Tibial artery (tissue), 4 donors: Measurements from ENCODE around the gene SLC16A4.

ENCODE experiments used
- DNase-seq, 2 donors: peaks; one replicate each; pipeline ENCODE4 v3.0.0-alpha.2; 2019
- H3K27ac ChIP-seq, 2 donors: fragments of 200-600 bp; sonication (generic) in 1 of 2; 1 replicate in 1 of 2; 2 replicates in 1 of 2; pipeline ENCODE4 v1.5.1; 2018 to 2019; ENCODE audit warnings: mild to moderate bottlenecking in 1 of 2
- H3K27me3 ChIP-seq, 2 donors: fragments of 200-600 bp; sonication (generic) in 1 of 2; one replicate each; pipeline versions ENCODE4 v1.5.1 to v1.6.0; 2016 to 2019
- H3K36me3 ChIP-seq, 3 donors: fragments of 200-600 bp; sonication (generic) in 2 of 3; one replicate each; pipeline ENCODE4 v1.5.1; 2016 to 2019; ENCODE audit warnings: mild to moderate bottlenecking in 2 of 3
- H3K4me1 ChIP-seq, 4 donors: fragments of 200-600 bp; sonication (generic) in 2 of 4; 1 replicate in 3 of 4; 2 replicates in 1 of 4; pipeline ENCODE4 v1.5.1; 2016 to 2019
- H3K4me3 ChIP-seq, 2 donors: fragments of 200-600 bp; sonication (generic) in 1 of 2; 1 replicate in 1 of 2; 2 replicates in 1 of 2; pipeline ENCODE4 v1.5.1; 2018 to 2019; ENCODE audit warnings: mild to moderate bottlenecking in 2 of 2
- H3K9me3 ChIP-seq, 3 donors: fragments of 200-600 bp; sonication (generic) in 1 of 3; one replicate each; pipeline ENCODE4 v1.5.1; 2016 to 2019
- intact Hi-C: fragments of 100-400 bp; cut with DNase I; formaldehyde crosslinking; loops from one replicate; pipeline ENCODE4 v1.15.0; 2023; ENCODE audit warnings: low total_unique reads
- TF ChIP-seq, protein P1 (sequence below), 2 experiments: fragments of 200-600 bp in 1 of 2; fragments of 450-650 bp in 1 of 2; IDR thresholded peaks; one replicate each; pipeline ENCODE4 v1.5.1; 2017 to 2019; ENCODE audit warnings: antibody characterized with exemption in 2 of 2, mild to moderate bottlenecking in 1 of 2, moderate library complexity in 1 of 2

SLC16A4 gene

DNA sequence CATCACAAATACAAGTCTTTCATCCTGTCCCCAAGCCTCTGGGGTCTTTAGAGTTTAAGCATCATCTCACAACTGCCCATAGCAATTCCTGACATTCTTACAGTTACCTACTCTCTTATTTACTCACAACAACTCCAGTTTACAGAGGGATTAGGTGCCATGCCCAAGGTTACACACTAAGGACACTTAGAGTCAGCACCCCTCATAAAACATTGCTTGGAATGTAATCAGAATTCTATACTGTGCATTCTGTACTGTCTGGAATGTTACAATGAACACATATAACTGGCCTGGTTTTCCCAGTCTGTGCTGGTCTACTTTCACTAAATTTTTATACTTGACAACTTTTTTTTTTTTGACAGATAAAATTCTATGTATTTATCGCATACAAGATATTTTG is 66.2 kb downstream of the SLC16A4 start:
- Histone ChIP-seq H3K9me3 (no peaks in the 10 kb centered on the region), H3K4me1 (no peaks in the 10 kb centered on the region), H3K4me3 (no peak overlapping the region), H3K36me3 (no peaks in the 10 kb centered on the region), H3K27ac (no peak overlapping the region), H3K27me3 (peaks cover 0 to under 1% of the 10 kb centered on the region in 2 donors)
- intact Hi-C loops: no loop called here
- DNase-seq: no peak
- TF ChIP-seq, protein P1, sequence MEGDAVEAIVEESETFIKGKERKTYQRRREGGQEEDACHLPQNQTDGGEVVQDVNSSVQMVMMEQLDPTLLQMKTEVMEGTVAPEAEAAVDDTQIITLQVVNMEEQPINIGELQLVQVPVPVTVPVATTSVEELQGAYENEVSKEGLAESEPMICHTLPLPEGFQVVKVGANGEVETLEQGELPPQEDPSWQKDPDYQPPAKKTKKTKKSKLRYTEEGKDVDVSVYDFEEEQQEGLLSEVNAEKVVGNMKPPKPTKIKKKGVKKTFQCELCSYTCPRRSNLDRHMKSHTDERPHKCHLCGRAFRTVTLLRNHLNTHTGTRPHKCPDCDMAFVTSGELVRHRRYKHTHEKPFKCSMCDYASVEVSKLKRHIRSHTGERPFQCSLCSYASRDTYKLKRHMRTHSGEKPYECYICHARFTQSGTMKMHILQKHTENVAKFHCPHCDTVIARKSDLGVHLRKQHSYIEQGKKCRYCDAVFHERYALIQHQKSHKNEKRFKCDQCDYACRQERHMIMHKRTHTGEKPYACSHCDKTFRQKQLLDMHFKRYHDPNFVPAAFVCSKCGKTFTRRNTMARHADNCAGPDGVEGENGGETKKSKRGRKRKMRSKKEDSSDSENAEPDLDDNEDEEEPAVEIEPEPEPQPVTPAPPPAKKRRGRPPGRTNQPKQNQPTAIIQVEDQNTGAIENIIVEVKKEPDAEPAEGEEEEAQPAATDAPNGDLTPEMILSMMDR (IDR thresholded peaks at IDR 0.05): no peak

DNA sequence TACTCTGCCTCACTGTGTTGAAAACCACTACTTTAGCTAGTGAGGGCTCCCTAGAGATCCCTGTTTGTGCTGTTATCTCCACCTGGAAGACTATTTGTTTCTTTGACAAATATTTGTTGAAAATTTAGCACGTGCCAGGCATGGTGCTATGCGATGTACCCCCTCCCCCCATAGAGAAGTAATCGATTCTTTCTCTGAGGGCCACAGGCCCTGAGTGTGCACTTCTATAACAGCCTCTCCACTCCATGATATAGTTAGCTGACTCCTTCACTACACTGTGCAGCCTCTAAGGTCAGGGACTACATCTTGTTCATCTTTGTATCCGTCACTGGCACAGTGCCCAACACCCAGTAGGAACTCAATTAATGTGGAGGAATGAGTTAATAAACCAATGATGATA is 69.0 kb downstream of the SLC16A4 start:
- intact Hi-C loops: no loop called here
- no peak for DNase-seq
- Histone ChIP-seq H3K4me3 (no peak overlapping the region), H3K4me1 (no peaks in the 10 kb centered on the region), H3K27ac (no peak overlapping the region), H3K27me3 (peaks cover 0 to 7% of the 10 kb centered on the region in 2 donors), H3K9me3 (no peaks in the 10 kb centered on the region), H3K36me3 (no peaks in the 10 kb centered on the region)
- TF ChIP-seq, protein P1 (IDR thresholded peaks at IDR 0.05): no peak

DNA sequence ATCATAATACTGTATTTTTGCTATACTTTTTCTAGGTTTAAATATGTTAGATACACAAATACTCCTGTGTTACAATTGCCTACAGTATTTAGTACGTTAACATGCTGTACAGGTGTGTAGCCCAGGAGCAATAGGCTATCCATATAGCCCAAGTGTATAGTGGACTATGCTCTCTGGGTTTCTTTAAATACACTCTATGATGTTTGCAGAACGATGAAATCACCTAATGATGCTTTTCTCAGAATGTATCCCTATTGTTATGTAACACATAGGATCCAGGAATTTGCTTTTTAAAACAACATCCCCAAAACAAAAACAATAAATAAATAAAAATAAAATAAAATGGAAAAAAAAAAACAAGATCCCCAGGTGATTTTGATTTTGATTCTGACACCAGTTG is 69.8 kb downstream of the SLC16A4 start:
- Histone ChIP-seq H3K36me3 (no peaks in the 10 kb centered on the region), H3K27ac (no peak overlapping the region), H3K27me3 (peaks cover 0 to 7% of the 10 kb centered on the region in 2 donors), H3K4me1 (no peaks in the 10 kb centered on the region), H3K4me3 (no peak overlapping the region), H3K9me3 (no peaks in the 10 kb centered on the region)
- TF ChIP-seq, protein P1 (IDR thresholded peaks at IDR 0.05): no peak
- intact Hi-C loops: no loop called here
- DNase-seq: no peak

DNA sequence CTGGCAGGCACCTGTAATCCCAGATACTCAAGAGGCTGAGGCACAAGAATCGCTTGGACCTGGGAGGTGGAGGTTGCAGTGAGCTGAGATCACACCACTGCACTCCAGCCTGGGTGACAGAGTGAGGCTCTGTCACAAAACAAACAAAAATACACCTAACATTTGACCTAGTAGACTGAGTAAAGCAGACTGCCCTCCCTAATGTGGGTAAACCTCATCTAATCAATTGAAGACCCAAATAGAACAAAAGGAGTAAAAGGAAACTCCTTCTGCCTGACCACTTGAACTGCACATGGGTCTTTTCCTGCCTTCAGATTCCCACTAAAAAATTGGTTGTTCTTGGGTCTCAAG is 70.7 kb downstream of the SLC16A4 start:
- Histone ChIP-seq H3K36me3 (no peaks in the 10 kb centered on the region), H3K4me3 (no peak overlapping the region), H3K27me3 (peaks cover 0 to 7% of the 10 kb centered on the region in 2 donors), H3K9me3 (no peaks in the 10 kb centered on the region), H3K4me1 (no peaks in the 10 kb centered on the region), H3K27ac (no peak overlapping the region)
- no peak for DNase-seq
- intact Hi-C loops: no loop called here
- TF ChIP-seq, protein P1 (IDR thresholded peaks at IDR 0.05): no peak

DNA sequence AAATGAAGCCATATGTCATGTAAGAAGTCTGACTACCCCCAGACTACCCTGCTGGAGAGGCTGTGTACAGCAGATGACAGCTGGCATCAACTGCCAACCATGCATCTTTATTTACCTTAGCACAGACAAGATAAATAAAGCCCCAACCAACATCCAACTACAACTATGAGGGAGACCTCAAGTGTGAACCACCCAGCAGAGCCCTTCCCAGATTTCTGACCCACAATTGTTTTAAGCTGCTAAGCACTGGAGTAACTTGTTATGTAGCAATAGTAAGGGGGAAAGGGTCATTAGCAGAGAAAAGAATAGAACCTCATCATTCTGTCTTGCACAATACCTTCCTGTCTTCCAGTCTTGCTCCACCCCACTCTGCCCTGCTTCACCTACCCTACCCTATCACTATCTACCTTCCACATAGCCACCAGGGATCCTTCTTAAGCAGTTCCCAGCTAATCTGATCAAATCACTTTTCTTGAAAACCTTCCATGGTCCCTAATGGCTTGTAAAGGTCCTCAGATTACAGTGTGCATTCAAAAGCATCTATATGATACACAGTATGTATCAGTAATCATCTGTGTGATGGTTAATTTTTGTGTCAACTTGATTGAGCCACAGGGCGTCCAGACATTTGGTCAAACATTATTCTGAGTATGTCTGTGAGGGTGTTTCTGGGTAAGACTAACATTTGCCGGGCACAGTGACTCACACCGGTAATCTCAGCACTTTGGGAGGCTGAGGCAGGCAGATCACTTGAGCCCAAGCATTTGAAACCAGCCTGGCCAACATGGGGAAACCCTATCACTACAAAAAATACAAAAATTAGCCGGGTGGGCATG is 71.3 kb downstream of the SLC16A4 start:
- H3K4me1 ChIP-seq: no peaks in the 10 kb centered on the region
- H3K9me3 ChIP-seq: no peaks in the 10 kb centered on the region
- no peak overlapping the region for H3K4me3 ChIP-seq
- peaks cover 0 to 7% of the 10 kb centered on the region in 2 donors for H3K27me3 ChIP-seq
- no peak overlapping the region for H3K27ac ChIP-seq
- no peak for DNase-seq
- TF ChIP-seq, protein P1 (IDR thresholded peaks at IDR 0.05): no peak
- intact Hi-C loops: no loop called here
- H3K36me3 ChIP-seq: no peaks in the 10 kb centered on the region
